HG03571 (cell line): Measurements from ENCODE around the gene WSCD1.

Experiments
- ATAC-seq: cut with Tn5 transposase; IDR thresholded peaks from one replicate; pipeline ENCODE4 v1.9.1; 2021; ENCODE audit not compliant: unreplicated experiment

The WSCD1 gene

DNA sequence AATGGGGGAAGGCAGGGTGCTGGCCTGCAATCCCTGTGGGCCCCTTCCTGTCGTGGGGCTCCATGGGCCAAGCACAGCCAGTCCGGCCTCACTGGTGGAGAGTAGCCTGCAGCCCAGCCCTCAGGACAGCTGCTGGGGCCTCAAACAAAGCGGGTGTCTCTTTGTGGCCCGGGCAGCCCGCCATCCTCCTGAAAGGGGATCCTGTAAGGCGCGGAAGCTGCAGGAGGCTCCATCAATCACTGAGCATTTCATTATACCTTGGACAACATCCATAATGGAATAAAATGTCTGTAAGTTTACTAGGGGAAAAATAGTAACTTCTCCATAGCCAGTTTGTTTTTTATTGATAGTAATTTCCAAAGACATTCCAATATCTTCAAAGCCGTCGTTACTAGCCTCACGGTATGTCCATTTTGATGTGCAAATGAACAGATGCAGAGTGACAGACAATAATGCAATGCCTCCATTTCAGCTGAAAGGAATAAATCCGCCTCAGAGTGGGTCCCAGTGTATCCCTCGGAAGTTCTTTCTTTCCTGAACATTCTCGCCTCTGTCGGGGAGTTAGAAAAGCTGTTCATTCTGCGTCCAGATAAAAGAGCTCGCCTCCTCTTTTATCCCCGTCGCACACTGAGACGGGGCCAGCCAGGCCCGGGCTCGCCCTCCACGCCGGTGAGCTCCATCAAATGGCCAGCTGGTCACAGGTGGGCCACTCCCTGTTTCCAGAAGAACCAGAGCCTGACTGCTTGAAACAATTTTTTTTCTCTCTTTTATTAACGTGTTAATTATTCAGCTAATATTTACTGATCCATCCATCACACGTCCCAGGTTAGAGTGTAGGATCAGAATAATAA lies 14.4 kb downstream of the WSCD1 start:
- ATAC-seq = no peak

DNA sequence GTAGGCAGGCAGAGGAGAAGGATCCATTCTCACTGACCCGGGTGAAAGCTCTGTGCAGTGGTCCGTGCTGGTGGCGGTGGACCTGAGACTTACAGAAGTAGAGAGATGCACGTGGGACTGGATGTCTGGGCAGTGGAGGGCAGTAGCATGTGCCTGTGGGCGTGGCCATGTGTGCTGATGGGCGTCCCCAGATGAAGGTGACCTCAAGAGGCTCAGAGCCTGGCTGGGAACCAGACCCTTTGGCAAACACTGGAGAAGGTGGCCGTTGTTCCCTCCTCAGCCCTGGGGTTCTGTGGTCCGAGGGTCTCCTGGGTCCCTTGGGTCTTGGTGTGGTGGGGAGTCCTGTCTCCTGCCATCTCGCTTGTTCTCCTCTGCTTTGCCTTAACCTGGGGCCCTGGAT lies 15.6 kb downstream of the WSCD1 start:
- no peak for ATAC-seq

DNA sequence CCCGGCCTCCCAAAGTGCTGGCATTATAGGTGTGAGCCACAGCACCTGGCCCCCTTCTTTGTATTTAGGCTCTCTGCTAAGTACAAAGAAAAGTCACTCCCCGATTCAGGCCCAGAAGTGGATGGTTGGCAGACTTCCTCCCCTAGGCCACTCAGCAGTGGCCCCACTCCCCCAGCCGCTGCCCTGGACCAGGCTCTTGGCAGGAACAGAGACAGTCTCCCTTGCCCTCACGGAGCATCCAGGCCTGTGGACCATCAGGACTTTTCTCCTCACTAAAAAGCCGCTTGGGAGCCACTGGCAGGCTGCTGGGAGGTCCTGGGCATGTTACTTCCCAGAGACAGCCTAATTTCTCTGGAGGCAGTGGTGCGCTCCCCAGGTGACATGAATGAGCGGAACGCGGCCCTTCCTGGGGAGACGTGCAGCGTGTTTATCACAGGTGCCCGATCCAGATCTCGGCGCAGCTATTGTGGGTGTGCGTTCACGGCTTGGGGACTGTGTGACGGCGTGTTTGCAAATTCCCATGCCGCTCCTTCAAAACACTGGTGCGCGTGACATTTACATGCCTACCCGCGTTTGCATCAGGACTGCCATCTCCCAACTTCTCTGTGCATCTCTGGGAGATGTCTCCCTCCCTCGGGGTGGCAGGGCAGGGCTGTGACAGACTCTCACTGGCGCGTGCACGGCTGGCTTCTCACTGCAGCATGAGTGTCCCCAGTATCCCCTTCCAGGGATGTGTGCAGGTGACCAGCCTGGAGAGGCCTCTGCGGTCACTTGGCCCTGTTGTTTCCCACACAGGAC lies 16.6 kb downstream of the WSCD1 start:
- no peak for ATAC-seq

DNA sequence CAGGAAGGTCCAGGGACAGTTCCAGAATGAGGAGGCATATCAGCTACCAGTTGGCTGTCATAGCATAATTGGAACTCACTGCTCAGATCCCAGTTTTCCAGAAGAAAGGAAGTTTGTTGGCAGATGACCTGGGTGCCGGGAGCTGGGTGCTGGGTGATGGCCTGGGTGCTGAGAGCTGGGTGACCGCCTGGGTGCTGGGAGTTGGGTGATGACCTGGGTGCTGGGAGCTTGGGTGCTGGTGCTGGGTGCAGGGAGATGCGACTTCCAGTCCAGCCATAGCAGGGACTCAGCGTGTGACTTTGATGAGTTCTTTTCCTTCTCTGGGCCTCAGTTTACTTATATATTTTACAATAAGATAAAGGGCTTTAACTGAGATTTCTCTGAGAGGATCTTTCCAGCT lies 18.0 kb downstream of the WSCD1 start:
- no peak for ATAC-seq

DNA sequence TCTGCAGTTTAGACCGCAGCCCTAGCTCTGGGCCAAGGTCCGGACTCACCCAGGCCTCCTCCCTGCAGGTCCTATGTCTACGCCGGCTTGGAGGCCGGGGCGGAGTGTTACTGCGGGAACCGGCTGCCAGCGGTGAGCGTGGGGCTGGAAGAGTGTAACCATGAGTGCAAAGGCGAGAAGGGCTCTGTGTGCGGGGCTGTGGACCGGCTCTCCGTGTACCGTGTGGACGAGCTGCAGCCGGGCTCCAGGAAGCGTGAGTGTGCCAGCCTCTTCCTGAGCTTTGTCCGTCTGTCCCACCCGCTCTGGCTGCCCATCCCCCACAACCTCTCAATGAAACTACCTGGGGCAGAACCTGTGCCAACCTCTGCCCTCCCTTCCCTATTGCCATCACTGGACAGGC lies 20.1 kb downstream of the WSCD1 start:
- no peak for ATAC-seq

DNA sequence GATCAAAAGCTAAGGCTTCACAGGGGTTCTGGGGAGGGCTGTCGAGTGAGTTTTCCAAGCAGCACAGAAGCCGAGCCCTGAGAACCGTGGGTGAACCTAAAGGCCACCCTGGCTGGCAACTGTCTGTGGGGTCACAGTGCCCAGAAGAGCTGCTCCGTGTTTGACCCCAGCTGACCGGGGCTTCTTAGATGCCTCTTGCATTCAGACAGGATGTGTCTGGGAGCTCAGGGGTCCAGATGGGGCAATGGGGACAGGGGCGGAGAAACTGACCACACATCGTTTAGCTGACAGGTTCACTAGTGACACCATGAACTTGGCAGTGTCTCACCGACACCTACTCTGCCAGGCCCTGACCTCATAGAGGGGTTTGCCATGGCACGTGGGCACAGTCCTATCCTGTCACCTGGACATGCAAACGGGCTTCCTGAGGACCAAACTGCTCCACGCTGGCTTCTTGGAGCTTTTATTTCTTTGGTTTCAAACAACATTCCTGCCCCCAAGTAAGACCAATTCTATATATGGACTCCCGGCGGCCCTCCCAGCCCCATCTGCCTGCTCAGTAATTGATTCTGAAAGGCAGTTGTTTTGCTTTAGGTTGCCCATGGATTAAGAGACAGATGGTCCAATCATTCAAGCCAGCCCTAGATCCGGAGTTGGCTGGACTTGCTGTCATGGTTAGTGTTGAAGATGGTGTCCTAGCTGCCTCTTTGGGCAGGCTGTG lies 22.2 kb downstream of the WSCD1 start:
- no peak for ATAC-seq

DNA sequence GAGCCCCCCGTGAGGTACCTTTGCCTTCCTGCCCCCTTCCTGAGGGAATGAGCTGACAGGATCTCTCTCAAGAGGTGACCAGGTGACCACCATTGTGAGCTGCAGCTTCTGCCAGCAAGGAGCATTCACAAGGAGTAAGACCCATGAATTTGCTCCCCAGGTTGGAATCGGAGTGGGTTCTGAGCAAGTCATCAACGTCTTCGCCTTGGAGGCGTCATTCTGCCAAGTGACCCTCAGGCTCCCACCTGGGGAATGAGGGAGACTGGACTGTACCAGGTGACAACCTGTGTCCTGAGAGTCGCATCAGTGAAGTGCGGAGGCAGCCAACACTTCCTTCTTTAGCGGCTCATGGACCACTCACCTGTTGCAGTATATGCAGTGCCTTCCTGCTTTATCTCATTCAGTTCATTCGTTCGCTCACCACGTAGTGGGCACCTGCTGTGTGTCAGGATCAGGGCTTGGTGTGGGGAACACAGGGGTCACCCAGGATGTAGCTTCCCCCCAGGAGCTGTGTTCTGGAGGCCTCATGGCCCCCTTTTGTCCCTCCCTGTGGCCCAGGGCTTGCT lies 22.8 kb downstream of the WSCD1 start:
- ATAC-seq = no peak

DNA sequence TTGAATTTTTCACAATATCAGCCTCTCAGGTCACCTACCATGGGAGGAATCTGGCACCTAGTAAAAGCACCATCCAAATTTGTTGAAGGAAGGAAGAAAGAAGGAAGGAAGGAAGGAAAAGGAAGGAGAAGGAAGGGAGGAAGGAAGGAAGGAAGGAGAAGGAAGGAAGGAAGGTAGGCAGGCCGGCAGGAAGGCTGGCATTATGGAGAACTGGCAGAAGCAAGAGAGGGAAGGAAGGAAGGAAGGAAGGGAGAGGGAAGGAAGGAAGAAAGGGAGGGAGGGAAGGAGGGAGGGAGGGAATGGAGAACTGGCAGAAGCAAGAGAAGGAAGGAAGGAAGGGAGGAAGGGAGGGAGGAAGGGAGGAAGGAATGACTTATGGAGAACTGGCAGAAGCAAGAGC lies 24.3 kb downstream of the WSCD1 start:
- no peak for ATAC-seq

DNA sequence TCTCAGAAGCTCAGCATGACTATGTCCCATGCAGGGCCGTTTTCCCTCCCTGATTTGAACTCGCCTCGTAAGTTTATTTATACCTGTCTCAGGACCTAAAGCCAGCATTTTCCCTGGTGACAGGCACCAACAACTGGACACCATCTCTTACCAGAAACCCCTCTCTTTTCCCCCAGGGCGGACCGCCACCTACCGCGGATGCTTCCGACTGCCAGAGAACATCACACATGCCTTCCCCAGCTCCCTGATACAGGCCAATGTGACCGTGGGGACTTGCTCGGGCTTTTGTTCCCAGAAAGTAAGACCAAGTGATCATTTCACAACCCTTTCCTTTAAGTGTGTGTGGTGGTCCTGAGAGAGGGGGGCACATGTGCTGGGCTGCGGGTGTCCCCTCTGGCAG lies 24.7 kb downstream of the WSCD1 start:
- no peak for ATAC-seq

DNA sequence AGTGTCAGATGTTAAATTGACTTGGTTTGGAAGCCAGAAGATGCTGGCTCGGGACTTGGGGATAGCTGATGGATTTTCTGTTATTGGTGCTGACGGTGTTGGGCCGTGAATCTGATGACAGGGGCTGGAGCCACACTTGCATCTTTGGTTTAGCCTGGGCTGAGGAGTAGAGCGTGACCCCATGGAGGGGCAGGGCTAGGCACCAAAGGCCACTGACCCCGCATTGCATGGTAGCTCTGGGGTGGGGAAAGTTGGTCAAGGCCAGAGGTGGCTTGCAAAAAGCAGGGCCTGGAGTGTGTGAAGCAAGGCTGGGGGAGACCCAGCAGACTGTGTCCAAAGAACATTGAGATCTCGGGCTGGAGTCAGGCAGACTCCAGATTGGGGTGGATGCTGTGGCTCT lies 25.3 kb downstream of the WSCD1 start:
- no peak for ATAC-seq

DNA sequence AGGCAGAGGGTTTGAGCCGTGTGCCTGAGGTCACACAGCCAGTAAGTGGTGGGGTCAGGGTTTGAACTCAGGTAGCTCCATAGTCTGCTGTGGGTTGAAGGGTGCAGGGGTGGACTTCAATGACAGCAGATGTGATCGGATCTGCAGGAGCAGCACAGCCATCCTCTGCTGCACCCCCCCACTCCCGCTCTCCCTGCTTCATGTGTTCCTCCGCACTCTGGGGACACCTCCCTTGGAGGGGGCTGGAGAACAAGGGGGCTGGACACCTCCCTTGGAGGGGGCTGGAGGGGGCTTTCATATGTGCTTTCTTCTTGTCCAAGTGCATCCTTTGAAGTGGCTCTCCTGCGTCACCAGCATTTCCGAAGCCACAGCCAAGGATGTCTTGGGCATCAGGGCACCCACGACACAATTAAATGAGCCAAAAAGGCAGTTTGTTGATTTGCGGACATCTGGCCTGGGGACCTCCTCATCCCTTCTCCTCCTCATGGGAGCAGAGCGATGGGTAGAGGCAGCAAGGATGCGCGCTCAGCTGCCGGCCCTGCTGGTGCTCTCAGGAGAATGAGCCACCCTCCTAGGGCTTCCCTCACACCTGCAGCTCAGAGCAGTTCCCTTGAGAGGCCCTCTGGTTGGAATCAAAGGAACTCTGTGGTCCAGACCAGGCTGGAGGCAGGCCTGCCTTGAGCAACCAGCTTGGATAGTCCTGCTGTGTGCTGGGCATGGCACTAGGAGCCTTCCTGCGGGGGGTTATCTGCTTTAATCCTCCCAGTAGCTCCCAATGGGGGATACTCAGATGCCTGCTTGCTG lies 26.2 kb downstream of the WSCD1 start:
- ATAC-seq = no peak

DNA sequence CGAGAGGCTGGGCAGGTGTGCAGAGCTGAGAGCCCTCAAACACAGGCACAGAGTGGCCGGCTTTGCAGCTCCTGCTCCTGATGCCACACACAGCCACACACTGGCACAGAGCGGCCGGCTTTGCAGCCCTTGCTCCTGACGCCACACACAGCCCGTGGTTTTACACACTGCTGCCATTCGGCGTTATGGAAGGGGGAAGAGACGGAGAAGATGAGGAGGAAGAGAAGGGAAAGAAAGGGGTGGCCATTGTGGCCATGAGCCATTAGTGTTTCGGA lies 26.8 kb downstream of the WSCD1 start:
- ATAC-seq = no peak

DNA sequence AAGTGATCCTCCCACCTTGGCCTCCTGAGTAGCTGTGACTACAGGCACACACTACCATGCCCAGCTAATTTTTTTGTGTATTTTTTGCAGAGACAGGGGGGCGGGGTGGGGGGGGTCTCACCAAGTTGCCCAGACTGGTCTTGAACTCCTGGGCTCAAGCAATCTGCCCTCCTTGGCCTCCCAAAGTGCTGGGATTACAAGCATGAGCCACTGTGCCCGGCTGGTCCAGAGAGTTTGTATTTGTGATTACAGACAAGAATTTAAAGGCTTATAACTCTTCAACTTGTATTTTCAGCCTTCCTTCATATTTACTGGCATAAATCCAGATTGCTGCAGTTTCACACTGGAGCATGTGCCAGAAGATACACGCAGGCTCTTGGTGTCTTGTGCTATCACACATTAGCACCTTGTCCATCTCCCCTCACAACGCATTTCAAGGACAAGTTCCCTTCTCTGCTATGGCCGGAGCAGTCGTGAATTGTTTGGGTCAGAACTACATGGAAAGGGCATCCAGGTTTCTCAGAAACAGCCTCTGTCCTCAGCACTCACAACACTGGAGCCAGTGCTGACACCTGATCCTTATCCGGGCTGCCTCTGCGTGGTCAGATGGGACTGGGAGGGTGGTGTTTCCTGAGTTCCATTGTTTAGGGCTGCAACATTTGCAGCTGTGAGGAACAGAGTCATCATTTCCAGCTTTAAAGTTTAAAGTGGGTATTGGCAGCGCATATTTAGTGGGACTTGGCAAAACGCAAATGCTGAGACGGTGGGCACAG lies 28.1 kb downstream of the WSCD1 start:
- ATAC-seq = no peak

DNA sequence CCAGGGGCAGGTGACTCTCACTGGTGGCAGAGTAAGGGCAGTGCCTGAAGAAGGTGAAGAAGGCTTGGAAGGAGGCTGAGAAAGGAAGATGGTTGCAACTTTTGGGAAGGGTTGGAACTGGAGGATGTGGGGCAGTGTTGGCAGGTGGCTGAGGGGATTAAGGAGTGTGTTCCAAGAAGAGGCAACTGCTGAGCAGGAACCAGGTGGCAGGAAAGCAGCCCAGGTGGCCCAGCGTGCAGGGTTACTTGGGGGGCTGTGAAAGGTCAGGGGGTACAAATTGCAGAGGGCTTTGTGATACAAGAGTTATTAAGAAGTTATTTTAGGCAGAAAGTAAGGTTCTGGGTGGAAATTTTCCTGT lies 28.6 kb downstream of the WSCD1 start:
- ATAC-seq = no peak

DNA sequence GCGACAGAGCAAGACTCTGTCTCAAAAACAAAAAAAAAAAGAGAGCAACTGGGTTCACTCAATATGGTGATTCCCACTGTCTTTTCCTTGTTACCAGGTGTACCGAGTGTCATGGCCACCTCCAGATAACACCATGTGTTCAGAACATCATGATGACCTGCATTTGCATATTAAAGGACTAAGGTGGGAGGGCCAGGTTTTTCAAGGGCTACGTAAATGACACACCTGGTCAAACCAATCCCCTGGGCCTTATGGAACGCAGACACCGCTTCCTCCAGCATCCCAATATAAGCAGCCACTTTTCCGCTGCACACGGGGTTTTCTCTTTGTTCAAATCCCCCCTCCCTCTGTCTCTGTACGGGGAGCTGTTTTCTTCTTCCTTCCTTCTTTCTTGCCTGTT lies 29.3 kb downstream of the WSCD1 start:
- no peak for ATAC-seq

DNA sequence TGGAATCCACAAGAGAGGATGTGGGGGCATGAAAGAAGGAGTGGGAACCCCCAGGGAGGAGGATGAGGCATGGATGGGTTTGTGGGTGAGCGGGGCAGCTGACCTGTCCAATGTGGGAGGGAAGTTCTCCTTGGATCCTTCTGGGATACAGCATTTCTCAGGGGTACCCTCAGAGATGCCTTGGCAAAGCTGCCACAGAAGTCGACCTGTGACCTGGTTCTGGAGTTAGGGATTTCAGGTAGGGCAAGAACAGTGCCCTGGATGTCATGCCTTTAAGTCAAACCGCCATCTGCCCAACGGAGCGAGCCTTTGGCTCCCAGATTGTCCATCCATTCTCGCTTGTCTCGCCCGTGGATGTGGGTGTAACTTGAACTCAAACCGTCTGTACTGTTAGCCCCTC lies 30.0 kb downstream of the WSCD1 start:
- no peak for ATAC-seq

DNA sequence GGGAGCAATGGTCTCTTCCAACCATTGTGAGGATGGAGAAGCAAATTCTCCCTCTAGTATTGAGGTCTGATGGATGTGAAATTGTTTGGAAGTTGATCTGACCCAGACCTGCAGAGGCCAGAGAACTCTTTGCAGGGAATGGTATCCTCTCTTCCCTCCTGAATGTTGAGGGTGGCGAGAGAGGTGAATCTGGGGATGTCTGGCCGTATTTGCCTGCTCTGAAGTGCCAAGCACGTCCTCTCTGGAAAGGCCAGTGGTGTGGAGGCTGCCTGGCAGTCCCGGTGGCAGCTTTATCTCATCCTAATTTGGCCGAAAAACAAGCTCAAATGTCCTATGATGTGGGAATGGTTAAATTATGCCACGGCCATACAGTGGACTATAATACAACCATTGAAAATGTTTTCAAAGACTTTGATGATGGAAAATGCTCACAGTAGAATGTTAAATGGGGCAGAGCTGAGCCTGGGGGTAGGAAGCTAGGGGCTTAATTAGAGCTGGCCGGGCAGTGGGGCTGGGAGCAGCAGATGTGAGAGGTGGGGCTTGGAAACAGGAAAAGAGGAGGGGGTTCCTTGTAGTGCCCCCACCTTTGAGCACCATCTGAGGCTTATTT lies 30.8 kb downstream of the WSCD1 start:
- no peak for ATAC-seq

DNA sequence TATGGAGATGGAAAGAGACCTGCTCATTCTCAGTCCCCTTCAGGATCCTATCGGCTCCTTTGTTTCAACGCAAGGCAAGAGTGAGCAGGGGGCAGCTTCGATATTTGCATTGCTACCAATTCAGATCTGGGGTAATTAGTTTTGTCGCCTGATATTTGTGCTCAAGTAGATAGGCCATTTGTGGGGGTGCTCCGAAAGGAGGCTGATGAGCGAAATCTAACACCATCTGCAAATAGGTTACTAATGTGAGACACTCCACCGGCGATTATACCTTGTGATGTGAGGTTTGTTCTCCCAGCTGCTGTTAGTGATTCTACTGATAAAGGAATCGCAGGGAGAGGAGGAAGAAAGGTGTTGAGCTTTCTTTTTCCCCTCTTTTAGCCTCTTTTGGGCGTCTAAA lies 31.5 kb downstream of the WSCD1 start:
- ATAC-seq = no peak

DNA sequence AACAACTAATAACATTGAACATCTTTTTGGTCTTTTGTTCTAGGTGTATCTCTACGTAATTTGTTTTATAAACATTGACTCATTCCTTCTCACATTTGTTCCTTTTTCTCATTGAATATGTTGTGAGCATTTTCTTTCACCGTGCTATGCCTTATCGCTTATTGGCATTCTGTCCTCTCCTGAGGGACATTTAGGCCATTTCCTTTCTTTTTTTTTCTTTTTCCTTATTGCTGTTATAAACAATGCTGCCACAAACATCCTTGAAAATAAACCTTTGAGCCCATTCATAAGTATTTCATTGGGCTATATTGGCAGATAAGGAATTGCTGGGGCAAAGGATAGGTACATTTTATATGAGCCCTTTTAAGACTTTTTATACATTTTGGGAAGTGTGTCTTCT lies 32.4 kb downstream of the WSCD1 start:
- ATAC-seq = no peak
